Measurements from ENCODE around the gene RNF32.

DNA sequence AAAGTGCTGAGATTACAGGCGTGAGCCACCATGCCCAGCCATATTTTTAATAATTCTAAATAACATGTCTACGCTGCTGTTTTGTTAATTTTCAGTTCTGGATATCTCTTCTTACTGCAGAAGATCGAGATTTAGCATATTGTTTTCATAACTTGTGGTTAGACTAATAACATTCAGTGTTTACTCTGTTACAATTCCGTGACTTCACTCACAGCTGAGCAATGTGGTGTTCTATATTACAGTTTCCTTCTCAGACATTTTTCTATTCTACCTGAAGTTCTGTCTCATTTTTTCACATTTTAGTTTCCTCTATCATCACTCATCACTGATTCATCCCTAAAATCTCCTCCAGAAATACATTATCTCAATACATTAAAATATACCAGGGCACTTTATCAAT is 10.9 kb downstream of the RNF32 start:
- TF ChIP-seq POLR2A (IDR thresholded peaks at IDR 0.05; ENCODE audit: low read length) = no peak
- no peak for TF ChIP-seq GATA1 (IDR thresholded peaks at IDR 0.05; ENCODE audit: low read depth, low read length)
